Measurements from ENCODE around the gene ACOD1.

ACOD1 gene

DNA sequence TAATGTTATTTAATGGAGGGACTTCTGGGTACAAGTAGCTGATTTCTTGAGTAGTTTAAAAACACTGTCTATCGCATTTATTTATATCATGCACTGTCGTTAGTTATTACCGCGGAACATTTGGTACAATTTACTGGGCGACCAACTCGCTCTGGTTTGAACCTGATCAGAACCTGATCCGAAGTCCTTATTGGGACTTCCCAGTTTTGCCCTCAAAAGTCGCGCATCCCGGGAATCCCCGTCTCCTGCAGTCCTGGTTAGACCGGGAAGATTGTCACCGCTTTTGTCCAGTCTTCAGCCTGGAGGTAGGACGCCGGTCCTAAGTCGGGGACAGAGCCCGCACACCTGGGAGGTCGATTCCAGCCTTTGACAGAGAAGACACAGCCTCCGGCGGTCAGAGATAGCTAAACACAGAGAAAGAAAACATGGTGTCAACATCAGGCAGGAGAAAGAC lies 44.3 kb downstream of the ACOD1 start:
- peak overlapping the region; percentile 98 for H3K4me3 Mint-ChIP-seq
- no peaks in the 10 kb centered on the region for H3K27me3 Mint-ChIP-seq
- peaks cover 30% of the 10 kb centered on the region for H3K36me3 Mint-ChIP-seq (ENCODE audit: low read depth)
- no peaks in the 10 kb centered on the region for H3K9me3 Mint-ChIP-seq
- peaks cover 38% of the 10 kb centered on the region for H3K4me1 Mint-ChIP-seq (ENCODE audit: low read depth)
- H3K27ac Mint-ChIP-seq: peak overlapping the region; percentile 97

DNA sequence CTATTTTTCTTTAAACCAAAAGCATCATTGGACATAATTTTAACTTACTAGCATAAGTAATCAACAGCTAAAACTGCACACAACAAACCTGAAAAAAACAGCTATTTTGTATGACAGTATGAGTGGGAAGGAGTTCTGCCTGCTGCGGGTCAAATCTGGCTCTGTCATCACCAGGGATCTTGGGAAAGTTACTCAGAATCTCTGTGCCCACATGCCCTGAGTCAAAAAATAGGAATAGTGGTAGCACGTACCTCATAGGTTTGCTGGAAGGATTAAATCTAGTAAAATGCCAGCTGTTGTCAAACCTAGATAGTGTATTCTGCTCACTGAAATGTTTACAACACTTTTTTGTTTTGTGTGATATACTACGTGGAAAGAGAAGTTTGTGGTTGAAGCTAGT lies 44.7 kb downstream of the ACOD1 start:
- no peaks in the 10 kb centered on the region for H3K27me3 Mint-ChIP-seq
- H3K4me3 Mint-ChIP-seq: peak overlapping the region; percentile 98
- no peaks in the 10 kb centered on the region for H3K9me3 Mint-ChIP-seq
- H3K36me3 Mint-ChIP-seq (ENCODE audit: low read depth): peaks cover 34% of the 10 kb centered on the region
- H3K4me1 Mint-ChIP-seq (ENCODE audit: low read depth): peaks cover 38% of the 10 kb centered on the region
- H3K27ac Mint-ChIP-seq: peak overlapping the region; percentile 97

DNA sequence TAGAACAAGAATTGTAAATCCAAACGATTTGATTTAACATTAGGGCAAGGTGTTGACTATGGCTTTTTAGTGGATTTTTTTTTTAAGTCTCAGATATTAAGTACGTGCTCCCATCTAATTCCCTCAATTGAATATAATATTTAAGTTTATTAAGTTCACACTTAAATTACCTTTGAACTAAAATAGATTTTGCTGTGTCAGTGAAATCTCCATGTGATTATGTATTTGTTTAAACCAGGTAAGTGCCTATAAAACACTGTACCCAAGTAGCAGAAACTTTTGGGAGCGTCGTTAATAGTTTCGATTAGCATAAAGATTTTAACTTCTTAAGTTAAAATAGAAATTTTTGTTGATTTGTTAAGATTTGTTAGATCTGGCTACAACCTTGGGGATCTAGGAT lies 45.2 kb downstream of the ACOD1 start:
- peak overlapping the region; percentile 98 for H3K4me3 Mint-ChIP-seq
- H3K4me1 Mint-ChIP-seq (ENCODE audit: low read depth): peaks cover 38% of the 10 kb centered on the region
- H3K27me3 Mint-ChIP-seq: no peaks in the 10 kb centered on the region
- H3K27ac Mint-ChIP-seq: no peak overlapping the region
- no peaks in the 10 kb centered on the region for H3K9me3 Mint-ChIP-seq
- H3K36me3 Mint-ChIP-seq (ENCODE audit: low read depth): peaks cover 39% of the 10 kb centered on the region

DNA sequence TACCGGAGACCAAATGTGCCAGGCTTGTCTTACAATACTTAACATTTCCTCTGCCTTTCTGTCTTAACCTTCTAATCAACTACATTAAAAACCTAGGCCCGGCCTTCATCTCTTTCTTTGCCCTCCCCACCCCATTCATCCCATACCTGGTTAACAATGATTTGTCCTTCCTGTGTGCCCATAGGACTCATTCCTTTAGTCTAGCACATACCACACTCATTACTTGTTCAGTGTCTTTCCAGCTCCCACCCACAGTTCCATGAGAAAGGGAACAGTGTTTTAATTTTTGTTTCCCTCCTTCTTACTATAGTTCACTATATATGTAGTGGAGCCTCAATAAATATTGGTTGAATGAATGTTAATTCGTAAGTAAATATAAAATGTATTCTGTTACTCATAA lies 46.0 kb downstream of the ACOD1 start:
- Mint-ChIP-seq H3K27ac (peak overlapping the region; percentile 63), H3K27me3 (no peaks in the 10 kb centered on the region), H3K36me3 (ENCODE audit: low read depth) (peaks cover 47% of the 10 kb centered on the region), H3K4me1 (ENCODE audit: low read depth) (peaks cover 38% of the 10 kb centered on the region), H3K4me3 (peak overlapping the region; percentile 14), H3K9me3 (no peaks in the 10 kb centered on the region)

DNA sequence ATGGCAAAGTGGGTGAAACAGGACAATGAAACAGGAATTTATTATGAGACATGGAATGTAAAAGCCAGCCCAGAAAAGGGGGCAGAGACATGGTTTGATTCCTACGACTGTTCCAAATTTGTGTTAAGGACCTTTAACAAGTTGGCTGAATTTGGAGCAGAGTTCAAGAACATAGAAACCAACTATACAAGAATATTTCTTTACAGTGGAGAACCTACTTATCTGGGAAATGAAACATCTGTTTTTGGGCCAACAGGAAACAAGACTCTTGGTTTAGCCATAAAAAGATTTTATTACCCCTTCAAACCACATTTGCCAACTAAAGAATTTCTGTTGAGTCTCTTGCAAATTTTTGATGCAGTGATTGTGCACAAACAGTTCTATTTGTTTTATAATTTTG lies 52.2 kb downstream of the ACOD1 start:
- peaks cover 64% of the 10 kb centered on the region for H3K36me3 Mint-ChIP-seq (ENCODE audit: low read depth)
- H3K4me3 Mint-ChIP-seq: no peak overlapping the region
- no peaks in the 10 kb centered on the region for H3K27me3 Mint-ChIP-seq
- no peaks in the 10 kb centered on the region for H3K9me3 Mint-ChIP-seq
- peaks cover 19% of the 10 kb centered on the region for H3K4me1 Mint-ChIP-seq (ENCODE audit: low read depth)
- no peak overlapping the region for H3K27ac Mint-ChIP-seq

DNA sequence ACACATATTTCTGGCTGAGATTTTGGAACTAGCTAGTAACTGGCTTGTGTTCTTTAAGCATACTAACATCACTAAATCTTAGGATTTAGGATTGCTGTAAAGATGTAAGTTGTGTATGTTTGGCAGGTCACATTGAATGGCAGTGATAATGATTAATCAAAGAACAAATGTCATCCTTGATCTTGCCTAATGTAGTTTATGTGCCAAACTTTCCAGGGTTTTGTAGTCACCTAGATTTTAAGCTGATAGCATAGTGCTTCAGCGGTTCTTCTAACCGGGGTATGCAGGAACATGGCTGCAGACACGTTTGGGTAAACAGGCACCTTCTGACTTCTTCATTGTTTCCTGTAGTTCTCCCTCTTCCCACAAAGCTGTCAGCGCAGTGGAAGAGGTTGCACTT lies 53.2 kb downstream of the ACOD1 start:
- Mint-ChIP-seq H3K4me3 (no peak overlapping the region), H3K36me3 (ENCODE audit: low read depth) (peaks cover 54% of the 10 kb centered on the region), H3K4me1 (ENCODE audit: low read depth) (peaks cover 22% of the 10 kb centered on the region), H3K27ac (peak overlapping the region; percentile 13), H3K9me3 (no peaks in the 10 kb centered on the region), H3K27me3 (no peaks in the 10 kb centered on the region)

DNA sequence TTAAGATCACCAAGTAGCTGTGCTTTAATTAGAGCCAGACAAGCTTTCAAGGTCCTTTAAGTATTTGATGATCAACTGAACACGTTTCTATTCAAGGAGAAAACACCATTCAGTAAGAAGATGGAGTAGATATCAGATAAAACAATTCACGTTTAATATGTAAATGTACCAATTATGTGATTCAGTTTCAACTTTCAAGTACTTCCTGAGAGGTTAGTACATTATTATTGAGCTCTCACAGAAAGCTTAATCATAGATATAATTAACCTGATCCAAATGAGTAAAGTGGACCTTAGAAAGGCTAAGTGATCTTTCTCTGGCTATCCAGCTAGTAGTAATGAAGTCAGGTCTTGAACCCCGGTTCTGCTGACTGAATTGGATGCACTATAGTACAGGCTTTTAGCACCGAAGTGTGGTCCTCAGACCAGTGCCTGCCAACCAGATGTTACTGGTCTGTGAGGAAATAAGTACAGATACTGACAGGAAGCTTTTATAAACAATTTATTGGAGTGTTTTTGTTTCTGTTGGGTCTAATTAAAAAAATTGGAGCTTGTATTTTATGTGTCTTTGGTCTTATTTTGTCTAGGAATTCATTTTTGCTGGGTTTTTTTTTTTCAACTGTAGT lies 53.8 kb downstream of the ACOD1 start:
- H3K27ac Mint-ChIP-seq: peak overlapping the region; percentile 13
- peaks cover 23% of the 10 kb centered on the region for H3K4me1 Mint-ChIP-seq (ENCODE audit: low read depth)
- peaks cover 52% of the 10 kb centered on the region for H3K36me3 Mint-ChIP-seq (ENCODE audit: low read depth)
- H3K27me3 Mint-ChIP-seq: no peaks in the 10 kb centered on the region
- H3K4me3 Mint-ChIP-seq: no peak overlapping the region
- H3K9me3 Mint-ChIP-seq: no peaks in the 10 kb centered on the region

DNA sequence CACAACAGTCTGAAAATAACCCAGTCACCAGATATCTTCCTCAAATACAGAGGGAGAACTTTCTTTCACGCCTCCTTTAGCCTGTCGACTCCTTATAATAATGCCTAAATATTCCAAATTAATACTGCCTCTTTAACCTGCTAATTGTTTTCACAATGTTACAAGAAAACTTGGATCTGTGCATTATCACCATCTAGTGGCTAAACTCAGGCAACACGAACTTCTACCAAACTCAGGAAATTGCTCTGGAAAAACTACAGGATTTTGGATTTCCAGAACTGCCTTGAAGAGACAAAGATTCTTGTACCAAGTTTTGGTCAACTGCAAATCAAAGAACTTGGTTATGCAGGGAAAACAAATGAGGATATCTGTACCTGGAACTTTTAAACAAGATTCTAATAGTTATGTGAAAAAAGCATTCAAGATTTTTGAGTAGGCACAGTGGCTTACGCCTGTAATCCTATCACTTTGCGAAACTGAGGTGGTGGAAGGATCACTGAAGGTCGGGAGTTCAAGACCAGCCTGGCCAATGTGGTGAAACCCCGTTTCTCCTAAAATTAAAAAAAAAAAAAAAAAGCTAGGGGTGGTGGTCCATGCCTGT lies 54.4 kb downstream of the ACOD1 start:
- H3K4me3 Mint-ChIP-seq: no peak overlapping the region
- no peaks in the 10 kb centered on the region for H3K9me3 Mint-ChIP-seq
- H3K36me3 Mint-ChIP-seq (ENCODE audit: low read depth): peaks cover 51% of the 10 kb centered on the region
- H3K27me3 Mint-ChIP-seq: no peaks in the 10 kb centered on the region
- H3K27ac Mint-ChIP-seq: no peak overlapping the region
- peaks cover 25% of the 10 kb centered on the region for H3K4me1 Mint-ChIP-seq (ENCODE audit: low read depth)

All from stimulated activated naive CD8-positive, alpha-beta T cell treated with anti-CD3 and anti-CD28 coated beads, Interleukin-15, Interleukin-2, amounts not matched to agents 100 ng/mL and 50 ng/mL, for 24 hours (primary cell).